GM18907 (cell line): ENCODE data around the gene NT5C.

Experiments used
- ATAC-seq: cut with Tn5 transposase; IDR thresholded peaks from one replicate; pipeline ENCODE4 v1.9.1; 2021; ENCODE audit warnings: mild to moderate bottlenecking, moderate library complexity; ENCODE audit not compliant: unreplicated experiment

Gene NT5C

DNA sequence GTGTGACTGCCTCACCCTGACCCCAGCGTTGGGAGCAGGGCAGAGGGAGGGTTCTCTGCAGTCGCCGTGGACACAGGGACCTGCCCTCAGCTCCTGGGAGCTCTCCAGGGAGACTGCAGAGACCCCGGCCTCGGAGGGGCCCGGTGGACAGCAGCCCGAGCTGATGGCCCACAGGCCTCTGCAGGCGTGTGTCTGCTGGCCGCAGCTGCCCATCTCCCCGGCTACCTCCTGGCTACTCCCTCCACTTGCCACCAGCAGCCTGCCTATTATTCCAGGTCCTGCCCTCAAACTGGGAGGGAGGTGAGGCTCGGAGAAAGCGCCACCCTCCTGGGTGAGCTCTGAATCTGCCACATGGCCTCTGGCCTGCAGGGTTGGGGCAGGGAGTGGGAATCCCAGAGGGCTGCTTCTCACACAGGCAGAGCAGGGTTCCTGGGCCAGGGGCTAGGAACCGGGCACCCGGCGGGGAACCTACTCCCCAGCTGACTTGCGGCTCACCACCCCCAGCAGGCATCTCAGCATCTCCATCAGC lies 36.6 kb downstream of the NT5C start:
- no peak for ATAC-seq

DNA sequence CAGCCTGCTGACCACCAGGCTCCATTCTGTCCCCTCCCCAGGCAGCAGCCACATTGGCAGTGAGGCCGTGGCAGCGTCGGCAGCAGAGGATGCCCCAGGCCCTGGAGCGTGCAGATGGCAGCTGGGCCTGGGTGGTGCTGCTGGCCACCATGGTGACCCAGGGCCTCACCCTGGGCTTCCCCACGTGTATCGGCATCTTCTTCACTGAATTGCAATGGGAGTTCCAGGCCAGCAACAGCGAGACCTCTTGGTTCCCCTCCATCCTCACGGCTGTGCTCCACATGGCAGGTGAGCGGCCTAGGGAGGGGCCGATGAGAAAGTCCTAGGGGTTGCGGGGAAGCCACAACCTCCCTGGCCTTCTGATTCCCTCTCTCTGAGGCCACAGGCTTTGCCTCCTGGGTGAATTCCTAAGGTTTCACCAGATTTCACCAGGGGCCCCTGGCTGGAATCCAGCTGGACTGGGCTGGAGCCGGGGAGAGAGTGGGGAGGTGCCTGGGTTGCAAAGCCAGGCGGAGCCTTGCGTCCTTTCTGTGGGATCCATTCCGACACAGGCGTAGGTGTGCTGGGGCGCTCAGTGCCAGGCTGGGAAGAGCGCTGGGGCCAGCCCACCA lies 37.9 kb downstream of the NT5C start:
- ATAC-seq = no peak

GRCh38 chr17:75091855-75092327 lies 39.7 kb downstream of the NT5C start:
- ATAC-seq = no peak

- no peak for ATAC-seq
Observed at GRCh38 chr17:75090871-75091854, 40.4 kb downstream of the NT5C start.

GRCh38 chr17:75088465-75089417 lies 42.8 kb downstream of the NT5C start:
- ATAC-seq = no peak

GRCh38 chr17:75087558-75088453 lies 43.7 kb downstream of the NT5C start, which contains the start of gene SLC16A5:
SLC16A5 (plus strand) TSS chr17:75087954; CDS start chr17:75093637, 5,683 bp downstream.
- peak; percentile 58 for ATAC-seq

DNA sequence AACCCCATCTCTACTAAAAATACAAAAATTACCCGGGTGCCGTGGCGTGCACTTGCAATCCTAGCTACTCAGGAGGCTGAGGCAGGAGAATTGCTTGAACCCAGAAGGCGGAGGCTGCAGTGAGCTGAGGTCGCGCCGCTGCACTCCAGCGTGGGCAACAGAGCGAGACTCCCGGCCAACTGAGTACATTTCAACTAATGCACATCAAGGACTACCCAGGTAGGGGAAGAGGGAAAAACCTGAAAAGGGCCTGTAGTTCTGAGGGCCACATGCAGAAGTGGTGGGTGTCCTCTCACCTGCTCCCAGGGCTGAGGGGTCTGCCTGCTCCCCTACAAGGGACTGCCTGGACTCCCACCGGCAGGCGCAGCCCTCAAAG lies 44.4 kb downstream of the NT5C start:
- no peak for ATAC-seq

DNA sequence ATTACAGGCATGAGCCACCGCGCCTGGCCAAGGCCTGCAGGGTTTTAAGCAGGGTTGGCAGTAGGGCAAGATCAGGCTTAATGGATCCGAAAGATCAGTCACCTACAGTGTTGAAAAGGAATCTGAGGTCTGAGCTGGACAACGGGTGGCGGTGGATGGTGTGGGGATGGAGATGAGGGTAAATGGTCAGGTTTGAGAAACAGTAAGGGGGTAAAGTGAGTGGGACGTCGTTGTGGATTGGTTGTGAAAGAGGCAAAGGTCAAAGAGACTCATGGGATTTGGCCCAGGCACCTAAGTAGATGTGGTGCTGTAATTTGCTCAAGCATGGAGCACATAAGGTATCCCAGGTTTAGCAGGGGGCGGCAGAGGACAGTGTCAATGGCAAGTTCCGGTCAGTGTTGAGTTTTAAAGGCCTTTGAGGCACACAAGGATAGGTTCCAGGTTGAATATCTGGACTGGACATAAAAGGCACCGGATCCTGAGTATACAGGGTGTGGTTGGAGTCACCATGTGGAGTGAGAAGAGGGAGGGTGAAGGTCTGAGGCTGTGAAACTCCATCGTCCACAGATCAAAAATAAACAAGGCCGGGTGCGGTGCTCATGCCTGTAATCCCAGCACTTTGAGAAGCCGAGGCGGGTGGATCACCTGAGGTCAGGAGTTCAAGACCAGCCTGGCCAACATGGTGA lies 44.9 kb downstream of the NT5C start:
- no peak for ATAC-seq

GRCh38 chr17:75084039-75084660 lies 47.4 kb downstream of the NT5C start:
- ATAC-seq = no peak

DNA sequence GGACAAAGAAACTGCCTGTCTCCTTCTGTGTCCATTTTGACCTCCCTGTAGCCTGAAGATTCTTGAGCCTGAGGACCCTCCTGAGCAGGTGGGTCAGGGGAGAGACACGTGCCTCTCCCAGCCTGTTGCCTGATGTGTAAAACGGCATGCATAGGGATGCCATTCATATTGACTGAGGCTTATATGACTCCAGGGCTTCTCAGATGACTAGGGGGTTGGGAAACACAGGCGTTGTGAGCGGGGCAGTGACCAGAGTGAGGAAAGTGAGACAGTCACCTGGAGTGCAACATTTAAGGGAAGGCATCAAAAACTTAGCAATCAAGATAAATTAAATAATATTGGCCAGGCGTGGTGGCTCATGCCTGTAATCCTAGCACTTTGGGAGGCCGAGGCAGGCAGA lies 48.9 kb downstream of the NT5C start:
- ATAC-seq = no peak

- ATAC-seq = no peak
Observed at GRCh38 chr17:75081611-75082540, 49.7 kb downstream of the NT5C start.
